HG03175 (cell line): Measurements from ENCODE around the gene ALK.

Experiments used
- ATAC-seq: cut with Tn5 transposase; IDR thresholded peaks from one replicate; pipeline ENCODE4 v1.9.1; 2021; ENCODE audit warnings: mild to moderate bottlenecking, moderate library complexity; ENCODE audit not compliant: unreplicated experiment

Gene ALK

GRCh38 chr2:29910465-29910864 lies 10.9 kb downstream of the ALK start:
- no peak for ATAC-seq

- no peak for ATAC-seq
Observed at GRCh38 chr2:29902356-29902755, 19.0 kb downstream of the ALK start.

GRCh38 chr2:29900971-29901633 lies 20.3 kb downstream of the ALK start:
- ATAC-seq: no peak

- ATAC-seq: no peak
Observed at GRCh38 chr2:29898999-29899398, 22.4 kb downstream of the ALK start.

GRCh38 chr2:29894822-29895614 lies 26.4 kb downstream of the ALK start:
- ATAC-seq: no peak

GRCh38 chr2:29892585-29893259 lies 28.7 kb downstream of the ALK start:
- ATAC-seq: no peak

- no peak for ATAC-seq
Observed at GRCh38 chr2:29881089-29881730, 40.2 kb downstream of the ALK start.

GRCh38 chr2:29880084-29880483 lies 41.3 kb downstream of the ALK start:
- ATAC-seq: no peak

GRCh38 chr2:29879456-29879855 lies 41.9 kb downstream of the ALK start:
- ATAC-seq: no peak

GRCh38 chr2:29878898-29879297 lies 42.5 kb downstream of the ALK start:
- no peak for ATAC-seq

- ATAC-seq: no peak
Observed at GRCh38 chr2:29876374-29876773, 45.0 kb downstream of the ALK start.

GRCh38 chr2:29874745-29875144 lies 46.6 kb downstream of the ALK start:
- no peak for ATAC-seq

- ATAC-seq: no peak
Observed at GRCh38 chr2:29872870-29873269, 48.5 kb downstream of the ALK start.

GRCh38 chr2:29871541-29871940 lies 49.8 kb downstream of the ALK start:
- no peak for ATAC-seq

GRCh38 chr2:29865512-29865911 lies 55.9 kb downstream of the ALK start:
- ATAC-seq: no peak

GRCh38 chr2:29864988-29865387 lies 56.4 kb downstream of the ALK start:
- no peak for ATAC-seq

- no peak for ATAC-seq
Observed at GRCh38 chr2:29855924-29856639, 65.3 kb downstream of the ALK start.

- ATAC-seq: no peak
Observed at GRCh38 chr2:29850794-29851193, 70.6 kb downstream of the ALK start.

GRCh38 chr2:29848566-29849310 lies 72.6 kb downstream of the ALK start:
- no peak for ATAC-seq

GRCh38 chr2:29847886-29848285 lies 73.5 kb downstream of the ALK start:
- no peak for ATAC-seq
